HG03378 (cell line): ENCODE measurements around the gene MIP.
"Not testable (repeated sequence)": the region's sequence is repeated elsewhere in the genome, so short reads cannot be mapped to it uniquely, and the experiment has no call there.

Experiments used
- ATAC-seq: cut with Tn5 transposase; IDR thresholded peaks from one replicate; pipeline ENCODE4 v1.9.1; 2021; ENCODE audit warnings: mild to moderate bottlenecking, moderate library complexity; ENCODE audit not compliant: unreplicated experiment

MIP gene

DNA sequence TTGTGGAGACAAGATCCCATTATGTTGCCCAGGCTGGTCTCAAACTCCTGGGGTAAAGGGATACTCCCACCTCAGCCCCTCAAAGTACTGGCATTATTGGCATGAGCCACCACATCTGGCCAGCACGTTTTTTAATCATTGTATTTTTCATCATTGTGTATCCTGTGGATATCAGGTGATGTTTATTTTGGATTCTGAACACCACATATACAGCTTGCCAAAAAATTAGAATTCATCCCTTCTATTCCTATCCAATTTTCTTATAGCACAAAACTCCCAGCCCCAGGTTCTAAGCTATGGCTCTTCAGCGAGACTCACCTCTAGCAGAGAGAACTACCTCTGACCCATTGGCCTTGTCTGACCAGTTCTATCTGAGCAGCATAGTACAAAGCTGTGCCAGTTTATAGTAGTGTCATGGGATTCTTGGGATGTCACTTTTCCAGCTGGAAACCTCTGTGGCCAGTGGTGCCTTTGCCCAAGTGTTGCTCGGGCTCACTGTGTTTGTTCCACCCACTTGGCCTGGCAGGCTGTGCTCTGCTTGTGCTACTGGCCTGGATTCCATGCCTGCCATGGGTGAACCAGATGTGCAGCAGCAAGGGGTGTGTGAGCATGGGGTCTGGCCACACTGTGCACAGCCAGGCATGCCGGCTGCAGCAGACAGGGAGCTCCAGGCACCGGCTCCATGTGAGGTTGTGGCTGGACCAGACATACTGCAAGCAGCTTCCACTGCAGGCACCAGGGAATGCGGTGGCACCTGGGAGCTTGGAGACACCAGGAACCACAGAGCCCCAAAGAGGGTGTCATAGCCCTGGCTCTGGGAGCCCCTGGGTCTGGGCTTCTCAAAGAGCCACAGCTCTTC, 42.4 kb downstream of the MIP start:
- ATAC-seq: no peak

DNA sequence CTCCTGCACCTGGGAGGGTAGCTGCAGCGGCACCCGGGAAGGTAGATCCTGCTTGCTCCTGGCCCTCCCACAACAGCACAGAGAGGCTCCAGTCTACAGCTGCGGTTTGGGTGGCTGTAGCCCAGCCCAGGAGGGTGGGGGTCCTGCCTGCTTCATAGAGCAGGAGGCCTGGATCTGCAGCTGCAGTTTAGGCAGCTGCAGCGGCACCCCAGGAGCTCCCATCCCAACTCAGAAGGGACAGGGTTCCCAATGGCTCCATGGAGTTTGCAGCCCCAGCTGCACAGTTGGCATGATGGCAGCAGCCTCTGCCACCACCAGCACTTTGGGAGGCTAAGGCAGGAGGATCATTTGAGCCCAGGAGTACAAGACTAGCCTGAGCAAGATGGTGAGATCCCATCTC, 43.7 kb downstream of the MIP start:
- no peak for ATAC-seq

DNA sequence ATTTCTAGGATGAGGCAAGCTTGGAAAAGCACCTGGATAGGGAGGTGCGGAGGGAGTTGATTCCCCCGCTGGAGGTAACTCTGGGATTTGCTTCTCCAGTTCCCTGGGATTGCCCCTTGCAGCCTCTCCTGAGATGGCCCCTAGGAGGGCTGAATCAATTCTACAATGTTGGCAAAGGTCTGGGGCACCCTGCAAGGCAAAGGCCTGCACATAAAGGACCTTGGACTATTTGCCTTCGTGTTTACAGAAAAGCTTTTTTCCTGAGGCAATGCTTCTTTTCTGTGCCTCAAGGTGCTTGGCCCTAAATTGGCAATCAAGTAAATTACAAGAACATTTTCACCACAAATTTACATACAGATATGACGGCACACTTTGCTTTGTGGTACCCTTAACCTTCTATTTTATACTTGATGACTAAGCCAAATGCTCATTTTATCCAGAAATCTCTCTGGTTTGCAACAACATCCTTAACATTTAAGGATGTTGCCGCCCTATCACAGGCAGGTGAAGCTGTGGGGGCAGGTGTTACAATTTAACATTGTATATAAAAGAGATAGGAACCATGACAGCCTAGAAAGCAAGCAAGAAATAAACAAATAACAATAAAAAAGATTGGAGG, 45.5 kb downstream of the MIP start:
- no peak for ATAC-seq

- not testable (repeated sequence) for ATAC-seq
Observed at GRCh38 chr12:56404227-56404626, 50.2 kb downstream of the MIP start.

DNA sequence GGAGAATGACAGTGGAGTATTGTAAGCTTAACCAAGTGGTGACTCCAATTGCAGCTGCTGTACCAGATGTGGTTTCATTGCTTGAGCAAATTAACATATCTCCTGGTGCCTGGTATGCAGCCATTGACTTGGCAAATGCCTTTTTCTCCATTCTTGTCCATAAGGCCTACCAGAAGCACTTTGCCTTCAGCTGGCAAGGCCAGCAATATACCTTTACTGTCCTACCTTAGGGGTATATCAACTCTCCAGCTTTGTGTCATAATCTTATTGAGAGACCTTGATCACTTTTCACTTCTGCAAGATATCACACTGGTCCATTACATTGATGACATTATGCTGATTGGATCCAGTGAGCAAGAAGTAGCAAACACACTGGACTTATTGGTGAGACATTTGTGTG, 52.8 kb downstream of the MIP start:
- ATAC-seq: not testable (repeated sequence)

DNA sequence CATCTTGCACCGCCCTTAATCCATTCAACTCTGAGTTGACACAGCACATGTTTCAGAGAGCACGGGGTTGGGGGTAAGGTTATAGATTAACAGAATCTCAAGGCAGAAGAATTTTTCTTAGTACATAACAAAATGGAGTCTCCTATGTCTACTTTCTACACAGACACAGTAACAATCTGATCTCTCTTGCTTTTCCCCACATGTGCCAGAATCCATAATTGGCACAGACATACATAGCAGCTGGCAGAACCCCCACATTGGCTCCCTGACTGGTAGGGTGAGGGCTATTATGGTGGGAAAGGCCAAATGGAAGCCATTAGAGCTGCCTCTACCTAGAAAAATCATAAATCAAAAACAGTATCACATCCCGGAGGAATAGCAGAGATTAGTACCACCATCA, 53.3 kb downstream of the MIP start:
- not testable (repeated sequence) for ATAC-seq
